Astrocyte (in vitro differentiated cells and primary cell): ENCODE results near the gene AFF4. TPM values are rescaled to one million over a fixed set of nuclear protein-coding genes. Genes with fewer than 3 reads are reported as not detected.

Experiments
- DNase-seq: peaks from one replicate; pipeline ENCODE4 v3.0.0-alpha.2; 2010; ENCODE audit warnings: low read depth
- FAIRE-seq: peaks from 2 replicates; lab custom pipeline; 2011; peaks lifted over from hg19 to GRCh38; lab: Jason Lieb, UNC
- H2AFZ ChIP-seq: 2 replicates; pipeline ENCODE4 v1.6.0; 2012; ENCODE audit warnings: low read depth, low read length, inconsistent platforms
- H3K27ac ChIP-seq: 2 replicates; pipeline ENCODE4 v1.5.1; 2011; ENCODE audit warnings: low read depth, low read length, inconsistent platforms
- H3K27me3 ChIP-seq: 2 replicates; pipeline ENCODE4 v1.6.0; 2011; ENCODE audit warnings: low read length, inconsistent platforms; ENCODE audit not compliant: insufficient read depth
- H3K36me3 ChIP-seq: 2 replicates; pipeline ENCODE4 v1.5.1; 2011; ENCODE audit warnings: low read length, inconsistent platforms; ENCODE audit not compliant: insufficient read depth
- H3K4me1 ChIP-seq: 2 replicates; pipeline ENCODE4 v1.5.1; 2011; ENCODE audit warnings: low read length, inconsistent platforms; ENCODE audit not compliant: insufficient read depth
- H3K4me2 ChIP-seq: 2 replicates; pipeline ENCODE4 v1.6.0; 2012; ENCODE audit warnings: low read length, inconsistent platforms
- H3K4me3 ChIP-seq: 2 replicates; pipeline ENCODE4 v1.5.1; 2011; ENCODE audit warnings: low read depth, mild to moderate bottlenecking, low read length, inconsistent platforms; ENCODE audit not compliant: insufficient read depth
- H3K79me2 ChIP-seq: 2 replicates; pipeline ENCODE4 v1.6.0; 2012; ENCODE audit warnings: mild to moderate bottlenecking, low read length, inconsistent platforms; ENCODE audit not compliant: insufficient read depth
- H3K9ac ChIP-seq: 2 replicates; pipeline ENCODE4 v1.6.0; 2012; ENCODE audit warnings: mild to moderate bottlenecking, low read length, inconsistent platforms
- H3K9me3 ChIP-seq: 2 replicates; pipeline ENCODE4 v1.5.1; 2012; ENCODE audit warnings: low read depth, mild to moderate bottlenecking, low read length, inconsistent platforms; ENCODE audit not compliant: insufficient read depth
- H4K20me1 ChIP-seq: 2 replicates; pipeline ENCODE4 v1.6.0; 2012; ENCODE audit warnings: low read length, inconsistent platforms; ENCODE audit not compliant: insufficient read depth
- H3K27ac Mint-ChIP-seq: one replicate; pipeline ENCODE4 v1.8.0; 2021; ENCODE audit warnings: mild to moderate bottlenecking, mixed read lengths; ENCODE audit not compliant: unreplicated experiment
- H3K27me3 Mint-ChIP-seq: one replicate; pipeline ENCODE4 v1.8.0; 2021; ENCODE audit warnings: low read depth, mixed read lengths; ENCODE audit not compliant: unreplicated experiment
- H3K36me3 Mint-ChIP-seq: one replicate; pipeline ENCODE4 v1.8.0; 2021; ENCODE audit warnings: low read depth, mixed read lengths; ENCODE audit not compliant: unreplicated experiment
- H3K4me1 Mint-ChIP-seq: one replicate; pipeline ENCODE4 v1.8.0; 2021; ENCODE audit warnings: low read depth, mixed read lengths; ENCODE audit not compliant: unreplicated experiment
- H3K4me3 Mint-ChIP-seq: one replicate; pipeline ENCODE4 v1.8.0; 2021; ENCODE audit warnings: mild to moderate bottlenecking, moderate library complexity, mixed read lengths; ENCODE audit not compliant: unreplicated experiment
- H3K9me3 Mint-ChIP-seq: one replicate; pipeline ENCODE4 v1.8.0; 2021; ENCODE audit warnings: mild to moderate bottlenecking, mixed read lengths; ENCODE audit not compliant: unreplicated experiment
- CTCF ChIP-seq: IDR thresholded peaks from 2 replicates; pipeline ENCODE4 v1.5.1; 2011; ENCODE audit warnings: low read depth, mild to moderate bottlenecking, inconsistent platforms, low read length, moderate library complexity; ENCODE audit not compliant: insufficient read depth
- EZH2 ChIP-seq: IDR thresholded peaks from 2 replicates; pipeline ENCODE4 v1.6.1; 2012; ENCODE audit warnings: mild to moderate bottlenecking, low read length, inconsistent platforms; ENCODE audit not compliant: insufficient read depth
- total RNA-seq: library from RNA; stranded (reverse); gene quantifications from 2 replicates; pipeline ENCODE4 v1.2.1, GENCODE V29; 2021

Gene AFF4
- total RNA-seq, 1 donor from 2014 or later, result 163 TPM

- Histone ChIP-seq H3K36me3 (peaks cover 35% of the 10 kb centered on the region), H3K9ac (no peak overlapping the region), H3K27ac (no peak overlapping the region), H3K9me3 (no peaks in the 10 kb centered on the region), H3K27me3 (no peaks in the 10 kb centered on the region), H3K4me1 (no peaks in the 10 kb centered on the region), H4K20me1 (peaks cover 63% of the 10 kb centered on the region), H2AFZ (no peak overlapping the region), H3K4me2 (no peak overlapping the region), H3K4me3 (no peak overlapping the region), H3K79me2 (peaks cover 61% of the 10 kb centered on the region)
- Mint-ChIP-seq H3K36me3 (peaks cover 27% of the 10 kb centered on the region), H3K4me1 (peaks cover 2% of the 10 kb centered on the region), H3K27me3 (no peaks in the 10 kb centered on the region), H3K27ac (no peak overlapping the region), H3K4me3 (no peak overlapping the region), H3K9me3 (no peaks in the 10 kb centered on the region)
- FAIRE-seq (no peak), DNase-seq (no peak)
- TF ChIP-seq EZH2 (no peak), CTCF (no peak)
These were observed 61.7 kb downstream of the AFF4 start for GRCh38 chr5:132901730-132902129.

- H3K4me2 ChIP-seq, result no peak overlapping the region
- H3K4me1 ChIP-seq, result no peaks in the 10 kb centered on the region
- H3K4me3 ChIP-seq, result no peak overlapping the region
- H3K4me3 Mint-ChIP-seq, result no peak overlapping the region
- no peak overlapping the region for H3K27ac ChIP-seq
- TF ChIP-seq CTCF (no peak), EZH2 (no peak)
- no peaks in the 10 kb centered on the region for H3K9me3 ChIP-seq
- peaks cover 42% of the 10 kb centered on the region for H3K36me3 ChIP-seq
- H3K9me3 Mint-ChIP-seq, result no peaks in the 10 kb centered on the region
- H2AFZ ChIP-seq, result no peak overlapping the region
- H3K27me3 ChIP-seq, result no peaks in the 10 kb centered on the region
- H3K36me3 Mint-ChIP-seq, result peaks cover 32% of the 10 kb centered on the region
- peaks cover 63% of the 10 kb centered on the region for H4K20me1 ChIP-seq
- no peak overlapping the region for H3K27ac Mint-ChIP-seq
- peaks cover 61% of the 10 kb centered on the region for H3K79me2 ChIP-seq
- no peak for FAIRE-seq
- DNase-seq, result no peak
- peaks cover 8% of the 10 kb centered on the region for H3K4me1 Mint-ChIP-seq
- H3K9ac ChIP-seq, result no peak overlapping the region
- H3K27me3 Mint-ChIP-seq, result no peaks in the 10 kb centered on the region
These were observed 62.4 kb downstream of the AFF4 start for GRCh38 chr5:132901036-132901435.

GRCh38 chr5:132898094-132898493 lies 65.3 kb downstream of the AFF4 start:
- peaks cover 38% of the 10 kb centered on the region for H3K36me3 Mint-ChIP-seq
- no peak overlapping the region for H3K27ac ChIP-seq
- H3K4me3 Mint-ChIP-seq, result no peak overlapping the region
- no peaks in the 10 kb centered on the region for H3K27me3 ChIP-seq
- DNase-seq (no peak), FAIRE-seq (no peak)
- H3K9me3 ChIP-seq, result no peaks in the 10 kb centered on the region
- H3K79me2 ChIP-seq, result peaks cover 61% of the 10 kb centered on the region
- no peak for TF ChIP-seq CTCF
- TF ChIP-seq EZH2, result no peak
- H3K4me1 Mint-ChIP-seq, result peaks cover 12% of the 10 kb centered on the region
- H3K9ac ChIP-seq, result no peak overlapping the region
- H4K20me1 ChIP-seq, result peaks cover 62% of the 10 kb centered on the region
- H3K4me2 ChIP-seq, result no peak overlapping the region
- no peak overlapping the region for H2AFZ ChIP-seq
- H3K27me3 Mint-ChIP-seq, result no peaks in the 10 kb centered on the region
- H3K4me1 ChIP-seq, result no peaks in the 10 kb centered on the region
- H3K4me3 ChIP-seq, result no peak overlapping the region
- peaks cover 66% of the 10 kb centered on the region for H3K36me3 ChIP-seq
- peak overlapping the region; percentile 59 for H3K27ac Mint-ChIP-seq
- no peaks in the 10 kb centered on the region for H3K9me3 Mint-ChIP-seq
